Mammary epithelial cell (primary cell): ENCODE results near the gene LRP1.

Source experiments
- EZH2 ChIP-seq: IDR thresholded peaks from 2 replicates; pipeline ENCODE4 v1.6.1; 2012; ENCODE audit warnings: low read length, inconsistent platforms, borderline replicate concordance
- TF ChIP-seq, protein P1 (sequence below), 2 donors: IDR thresholded peaks in 1 of 2; conservative IDR thresholded peaks in 1 of 2; 2 replicates each; pipeline ENCODE4 v1.5.1; 2011 to 2012; ENCODE audit warnings: inconsistent platforms in 2 of 2, low read length in 2 of 2, mild to moderate bottlenecking in 2 of 2, control low read depth in 1 of 2, low read depth in 1 of 2; ENCODE audit not compliant: insufficient read depth in 1 of 2; ENCODE audit errors: extremely low read depth in 1 of 2

- TF ChIP-seq, protein P1, sequence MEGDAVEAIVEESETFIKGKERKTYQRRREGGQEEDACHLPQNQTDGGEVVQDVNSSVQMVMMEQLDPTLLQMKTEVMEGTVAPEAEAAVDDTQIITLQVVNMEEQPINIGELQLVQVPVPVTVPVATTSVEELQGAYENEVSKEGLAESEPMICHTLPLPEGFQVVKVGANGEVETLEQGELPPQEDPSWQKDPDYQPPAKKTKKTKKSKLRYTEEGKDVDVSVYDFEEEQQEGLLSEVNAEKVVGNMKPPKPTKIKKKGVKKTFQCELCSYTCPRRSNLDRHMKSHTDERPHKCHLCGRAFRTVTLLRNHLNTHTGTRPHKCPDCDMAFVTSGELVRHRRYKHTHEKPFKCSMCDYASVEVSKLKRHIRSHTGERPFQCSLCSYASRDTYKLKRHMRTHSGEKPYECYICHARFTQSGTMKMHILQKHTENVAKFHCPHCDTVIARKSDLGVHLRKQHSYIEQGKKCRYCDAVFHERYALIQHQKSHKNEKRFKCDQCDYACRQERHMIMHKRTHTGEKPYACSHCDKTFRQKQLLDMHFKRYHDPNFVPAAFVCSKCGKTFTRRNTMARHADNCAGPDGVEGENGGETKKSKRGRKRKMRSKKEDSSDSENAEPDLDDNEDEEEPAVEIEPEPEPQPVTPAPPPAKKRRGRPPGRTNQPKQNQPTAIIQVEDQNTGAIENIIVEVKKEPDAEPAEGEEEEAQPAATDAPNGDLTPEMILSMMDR (conservative IDR thresholded peaks at IDR 0.05 in 1 of 2, IDR thresholded peaks at IDR 0.05 in 1 of 2; ENCODE audit: extremely low read depth in 1 of 2, insufficient read depth in 1 of 2, low read depth in 1 of 2, low read length in 2 of 2) = no peak
- TF ChIP-seq EZH2 = no peak
Measured at GRCh38 chr12:57223191-57224165, 95.2 kb downstream of the LRP1 start.
